IMR-90 (cell line): ENCODE measurements around the gene CPXM1. TPM values are rescaled to one million over a fixed set of nuclear protein-coding genes. Genes with fewer than 3 reads are reported as not detected.

Experiments used
- ATAC-seq: fragments of 200-7000 bp; cut with Tn5 transposase; 2 replicates; pipeline ENCODE4 v1.9.1; 2020; ENCODE audit warnings: low read depth, mild to moderate bottlenecking, moderate library complexity
- BruUV-seq: library from RNA; stranded (reverse); fragments of 400-500 nt; replicated peaks from 2 replicates; lab custom pipeline; 2021; lab: Mats Ljungman, UMichigan
- CTCF ChIA-PET: fragments of 300-600 bp; formaldehyde crosslinking; extraction: SDS; loops from one replicate; lab custom pipeline; 2021; ENCODE audit warnings: antibody characterized with exemption; lab: Yijun Ruan, JAX
- POLR2A ChIA-PET: fragments of 300-600 bp; sonication (Branson Sonifier 250); formaldehyde crosslinking; loops from one replicate; lab custom pipeline; 2022; ENCODE audit warnings: antibody characterized with exemption; ENCODE audit not compliant: unreplicated experiment; lab: Charles Lee
- DNase-seq: peaks from one replicate; pipeline ENCODE4 v3.0.0; 2013
- H2AFZ ChIP-seq: replicated peaks from 2 replicates; pipeline ENCODE3; 2013; ENCODE audit warnings: low read length, mild to moderate bottlenecking; ENCODE audit not compliant: poor library complexity
- H2AK5ac ChIP-seq: 2 replicates; pipeline ENCODE4 v1.6.1; 2013; ENCODE audit warnings: low read depth, low read length, inconsistent platforms
- H2AK9ac ChIP-seq: replicated peaks from 2 replicates; pipeline ENCODE3; 2013; ENCODE audit warnings: mild to moderate bottlenecking, low read depth, low read length, moderate library complexity; ENCODE audit not compliant: poor library complexity
- H2BK120ac ChIP-seq: 2 replicates; pipeline ENCODE4 v1.6.1; 2013; ENCODE audit warnings: low read depth, low read length, inconsistent platforms
- H2BK15ac ChIP-seq: 3 replicates; pipeline ENCODE4 v1.6.1; 2013; ENCODE audit warnings: low read depth, low read length, inconsistent platforms
- H2BK20ac ChIP-seq: 2 replicates; pipeline ENCODE4 v1.6.1; 2013; ENCODE audit warnings: low read depth, mild to moderate bottlenecking, inconsistent platforms, low read length, moderate library complexity
- H2BK5ac ChIP-seq: 2 replicates; pipeline ENCODE4 v1.6.1; 2013; ENCODE audit warnings: mild to moderate bottlenecking, low read depth, low read length, inconsistent platforms; ENCODE audit not compliant: poor library complexity, severe bottlenecking
- H3K14ac ChIP-seq: replicated peaks from 2 replicates; pipeline ENCODE4 v1.6.1; 2013; ENCODE audit warnings: low read depth, low read length, inconsistent platforms
- H3K18ac ChIP-seq: 2 replicates; pipeline ENCODE4 v1.6.1; 2013; ENCODE audit warnings: low read depth, low read length, control low read depth
- H3K23ac ChIP-seq: 2 replicates; pipeline ENCODE4 v1.6.1; 2013; ENCODE audit warnings: low read depth, low read length, inconsistent platforms
- H3K27ac ChIP-seq: 2 replicates; pipeline ENCODE4 v1.5.1; 2013; ENCODE audit warnings: mild to moderate bottlenecking, control low read depth, low read length; ENCODE audit not compliant: insufficient read depth
- H3K27me3 ChIP-seq: 2 replicates; pipeline ENCODE4 v1.6.1; 2013; ENCODE audit warnings: low read length; ENCODE audit not compliant: control insufficient read depth, insufficient read depth
- H3K36me3 ChIP-seq: 2 replicates; pipeline ENCODE4 v1.6.1; 2013; ENCODE audit warnings: low read length, mixed read lengths; ENCODE audit not compliant: control insufficient read depth, insufficient read depth
- H3K4ac ChIP-seq: 2 replicates; pipeline ENCODE4 v1.6.1; 2013; ENCODE audit warnings: low read depth, low read length, inconsistent platforms
- H3K4me1 ChIP-seq: 2 replicates; pipeline ENCODE4 v1.6.1; 2013; ENCODE audit warnings: low read length, mixed read lengths; ENCODE audit not compliant: control insufficient read depth, insufficient read depth
- H3K4me2 ChIP-seq: 2 replicates; pipeline ENCODE4 v1.6.1; 2013; ENCODE audit warnings: low read depth, mild to moderate bottlenecking, control low read depth, low read length, moderate library complexity
- H3K4me3 ChIP-seq: 2 replicates; pipeline ENCODE4 v1.5.1; 2013; ENCODE audit warnings: low read depth, mild to moderate bottlenecking, control low read depth, low read length, moderate library complexity; ENCODE audit not compliant: insufficient read depth
- H3K56ac ChIP-seq: 2 replicates; pipeline ENCODE4 v1.6.1; 2013; ENCODE audit warnings: low read length, inconsistent platforms; ENCODE audit not compliant: insufficient read depth; ENCODE audit errors: extremely low read depth
- H3K79me1 ChIP-seq, 2 experiments: 2 replicates each; pipeline ENCODE4 v1.6.1; 2013; ENCODE audit warnings: low read length in 2 of 2, inconsistent platforms in 1 of 2, low read depth in 1 of 2
- H3K9ac ChIP-seq: 2 replicates; pipeline ENCODE4 v1.6.1; 2013; ENCODE audit warnings: low read depth, low read length, control low read depth
- H3K9me1 ChIP-seq: 2 replicates; pipeline ENCODE4 v1.6.1; 2013; ENCODE audit warnings: low read length, inconsistent platforms; ENCODE audit not compliant: insufficient read depth
- H3K9me3 ChIP-seq: 2 replicates; pipeline ENCODE4 v1.6.1; 2013; ENCODE audit warnings: low read length; ENCODE audit not compliant: control insufficient read depth, insufficient read depth
- H4K20me1 ChIP-seq: 2 replicates; pipeline ENCODE4 v1.6.1; 2013; ENCODE audit warnings: low read length, inconsistent platforms; ENCODE audit not compliant: insufficient read depth
- H4K5ac ChIP-seq: 2 replicates; pipeline ENCODE4 v1.6.1; 2013; ENCODE audit warnings: mild to moderate bottlenecking, low read depth, low read length, control low read depth
- H4K8ac ChIP-seq, 2 experiments: 2 replicates each; pipeline ENCODE4 v1.6.1; 2013; ENCODE audit warnings: low read depth in 2 of 2, low read length in 2 of 2, control low read depth in 1 of 2, inconsistent platforms in 1 of 2
- H4K91ac ChIP-seq: 2 replicates; pipeline ENCODE4 v1.6.1; 2013; ENCODE audit warnings: low read depth, low read length, inconsistent platforms; ENCODE audit not compliant: insufficient read depth
- BHLHE40 ChIP-seq: fragments of 150-350 bp; IDR thresholded peaks from 2 replicates; pipeline ENCODE4 v1.6.1; 2016; ENCODE audit warnings: mild to moderate bottlenecking, low read depth, low read length
- CEBPB ChIP-seq: IDR thresholded peaks from 2 replicates; pipeline ENCODE4 v1.6.1; 2012; ENCODE audit warnings: low read depth, low read length, improper control_type of control experiment
- CHD1 ChIP-seq: IDR thresholded peaks from 2 replicates; pipeline ENCODE4 v1.6.1; 2012; ENCODE audit warnings: low read depth, low read length, improper control_type of control experiment
- FOS ChIP-seq: fragments of 150-350 bp; IDR thresholded peaks from 2 replicates; pipeline ENCODE4 v1.6.1; 2016; ENCODE audit warnings: low read depth, low read length
- MAFK ChIP-seq: IDR thresholded peaks from 2 replicates; pipeline ENCODE4 v1.6.1; 2012; ENCODE audit warnings: low read depth, low read length, improper control_type of control experiment
- MAZ ChIP-seq: IDR thresholded peaks from 2 replicates; pipeline ENCODE4 v1.6.1; 2012; ENCODE audit warnings: low read depth, mild to moderate bottlenecking, low read length, improper control_type of control experiment, moderate library complexity, borderline replicate concordance
- MXI1 ChIP-seq: IDR thresholded peaks from 2 replicates; pipeline ENCODE4 v1.6.1; 2012; ENCODE audit warnings: low read depth, mild to moderate bottlenecking, low read length, moderate library complexity, borderline replicate concordance
- POLR2A ChIP-seq: IDR thresholded peaks from 2 replicates; pipeline ENCODE4 v1.6.1; 2012; ENCODE audit warnings: mild to moderate bottlenecking, low read depth, low read length
- RAD21 ChIP-seq: IDR thresholded peaks from 2 replicates; pipeline ENCODE4 v1.6.1; 2012; ENCODE audit warnings: low read length, improper control_type of control experiment
- RCOR1 ChIP-seq: IDR thresholded peaks from 2 replicates; pipeline ENCODE4 v1.6.1; 2012; ENCODE audit warnings: mild to moderate bottlenecking, low read length, improper control_type of control experiment; ENCODE audit not compliant: insufficient replicate concordance
- RFX5 ChIP-seq: IDR thresholded peaks from 2 replicates; pipeline ENCODE4 v1.8.0; 2012; ENCODE audit warnings: low read depth, mild to moderate bottlenecking, low read length, moderate library complexity
- WGBS, 2 experiments: methylation state at CpG; one replicate each; pipeline versions ENCODE4 v1.1.5 to v1.1.7; 2013; ENCODE audit warnings: missing lambda C conversion rate in 2 of 2; ENCODE audit not compliant: insufficient read length in 1 of 2; ENCODE audit errors: extremely low coverage in 2 of 2; 5-methylcytosine and 5-hydroxymethylcytosine counted together
- dilution Hi-C: fragments of 300-500 bp; cut with HindIII; formaldehyde crosslinking; loops from one replicate; pipeline ENCODE4 v1.14.3; 2018; ENCODE audit warnings: low sequenced_read_pairs; ENCODE audit not compliant: unreplicated experiment
- in situ Hi-C: fragments of 300-500 bp; cut with MboI; formaldehyde crosslinking; loops from 3 replicates; pipeline ENCODE4 v1.14.3; 2019; ENCODE audit warnings: low sequenced_read_pairs, inconsistent platforms, mixed read lengths
- intact Hi-C: fragments of 100-400 bp; cut with micrococcal nuclease; formaldehyde crosslinking; loops from 2 replicates; pipeline ENCODE4 v1.10.0; 2022
- polyA plus RNA-seq, 3 experiments: library from polyadenylated mRNA; depleted of rRNA; stranded (reverse); fragments of >200 nt; gene quantifications; 2 replicates each; pipeline ENCODE4 v1.2.3, GENCODE V29; 2012; ENCODE audit warnings: low replicate concordance in 1 of 3
- total RNA-seq: library from RNA; depleted of rRNA; stranded (reverse); fragments of >200 nt; gene quantifications from 2 replicates; pipeline ENCODE4 v1.2.3, GENCODE V29; 2012
- TF ChIP-seq, protein P1 (sequence below): conservative IDR thresholded peaks from 2 replicates; pipeline ENCODE4 v1.5.1; 2012; ENCODE audit warnings: mild to moderate bottlenecking, low read depth, low read length, improper control_type of control experiment
- TF ChIP-seq, protein P2 (sequence below): fragments of 150-350 bp; IDR thresholded peaks from 2 replicates; pipeline ENCODE4 v1.6.1; 2017; ENCODE audit warnings: mild to moderate bottlenecking, antibody characterized with exemption, low read length, low read depth
- TF ChIP-seq, protein P3 (sequence below): fragments of 150-350 bp; IDR thresholded peaks from 2 replicates; pipeline ENCODE4 v1.6.1; 2016; ENCODE audit warnings: low read depth, mild to moderate bottlenecking, low read length, moderate library complexity, borderline replicate concordance

CPXM1 gene
- total and polyA plus RNA-seq, 2 of the 4 experiments (the other 2 are of a cell fraction): 1.1 to 4.6 TPM

DNA sequence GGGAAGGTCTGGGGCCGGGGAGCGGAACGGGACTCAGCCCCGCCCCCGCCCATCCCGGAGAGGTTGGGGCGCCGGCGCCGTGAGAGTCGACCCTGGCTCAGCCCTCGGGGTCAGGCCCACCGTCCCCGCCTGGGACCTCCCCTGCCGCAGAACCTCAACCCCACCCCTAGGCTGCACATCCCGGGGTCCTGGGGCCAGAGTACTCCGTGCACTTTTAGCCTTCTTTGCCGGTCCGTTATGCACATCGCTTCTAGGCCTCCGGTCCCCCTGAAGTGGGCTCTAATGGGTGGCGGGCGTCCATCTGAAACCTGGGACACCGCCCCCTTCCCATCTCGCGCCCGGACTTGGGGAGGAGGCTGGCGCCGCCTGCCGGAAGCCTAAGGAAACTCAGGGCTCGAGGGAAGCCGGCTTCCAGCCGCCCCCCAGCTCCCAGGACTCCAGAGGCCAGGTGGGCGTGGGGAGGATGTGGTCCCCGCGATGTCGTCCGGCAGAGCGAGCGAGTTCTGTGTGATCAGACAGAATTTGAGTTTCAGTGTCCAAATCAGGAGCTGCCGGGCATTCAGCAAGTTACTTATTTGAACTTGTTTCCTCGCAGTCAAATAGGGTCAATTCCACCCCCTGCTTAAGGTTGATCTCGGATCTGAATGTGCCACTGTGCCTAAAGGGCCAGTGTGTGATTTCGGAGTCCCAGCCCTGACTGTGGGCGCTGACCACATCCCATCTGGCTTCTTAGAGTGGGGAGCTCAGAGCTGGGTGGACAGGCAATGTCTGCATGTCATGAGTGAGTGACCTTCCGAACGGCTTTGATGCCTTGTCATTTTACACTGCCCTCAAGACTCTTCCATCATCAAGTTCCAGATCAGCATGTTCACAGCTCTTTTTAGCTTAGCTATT lies 47.6 kb downstream of the CPXM1 start:
- Histone ChIP-seq H3K27me3 (peaks cover 60% of the 10 kb centered on the region), H3K23ac (peak overlapping the region; percentile 2; the same call in 1 of the 2 replicates), H3K9ac (no peak overlapping the region), H2AK9ac (peak overlapping the region; percentile 11), H2AFZ (peak overlapping the region; percentile 87), H3K27ac (no peak overlapping the region), H2BK120ac (no peak overlapping the region), H3K79me1 (no peaks in the 10 kb centered on the region), H2BK5ac (no peak overlapping the region), H2BK15ac (no peak overlapping the region), H3K4me1 (peaks cover 8% of the 10 kb centered on the region; the same call in 1 of the 2 replicates), H3K18ac (no peak overlapping the region), H3K36me3 (no peaks in the 10 kb centered on the region), H3K9me1 (no peaks in the 10 kb centered on the region), H3K4ac (no peak overlapping the region), H3K14ac (no peak overlapping the region), H2AK5ac (no peak overlapping the region), H3K9me3 (no peaks in the 10 kb centered on the region), H3K4me2 (peak overlapping the region; percentile 67), H3K56ac (no peak overlapping the region), H4K20me1 (no peaks in the 10 kb centered on the region), H4K5ac (no peak overlapping the region), H4K8ac (no peak overlapping the region), H4K91ac (no peak overlapping the region), H3K4me3 (peak overlapping the region; percentile 30), H2BK20ac (no peak overlapping the region)
- ChIA-PET CTCF (interaction anchor here (0.9 to 1.4 kb wide), 4 partner anchors 12 to 100 kb away, joined by 3 to 6 read pairs (median 4); no protein-coding TSS in a partner anchor), POLR2A (no interaction called here)
- no TSS peak for BruUV-seq
- DNase-seq (peak; percentile 30), ATAC-seq (peak; percentile 38)
- dilution Hi-C loops (no loop called here), in situ Hi-C loops (loop anchor here (5.0 to 10.0 kb wide), 2 partner anchors 99 to 242 kb away; no protein-coding TSS in a partner anchor), intact Hi-C loops (no loop called here)
- 31% methylated on average over 11 of the region's 47 CpGs; no CpG with 5 or more reads in 1 of the 2 experiments for WGBS, 2 experiments
- TF ChIP-seq MAFK (no peak), RAD21 (peak; percentile 44), RCOR1 (no peak), CEBPB (no peak), POLR2A (no peak), FOS (no peak), BHLHE40 (no peak), MXI1 (no peak), RFX5 (no peak), MAZ (no peak), CHD1 (no peak)
- TF ChIP-seq, protein P1, sequence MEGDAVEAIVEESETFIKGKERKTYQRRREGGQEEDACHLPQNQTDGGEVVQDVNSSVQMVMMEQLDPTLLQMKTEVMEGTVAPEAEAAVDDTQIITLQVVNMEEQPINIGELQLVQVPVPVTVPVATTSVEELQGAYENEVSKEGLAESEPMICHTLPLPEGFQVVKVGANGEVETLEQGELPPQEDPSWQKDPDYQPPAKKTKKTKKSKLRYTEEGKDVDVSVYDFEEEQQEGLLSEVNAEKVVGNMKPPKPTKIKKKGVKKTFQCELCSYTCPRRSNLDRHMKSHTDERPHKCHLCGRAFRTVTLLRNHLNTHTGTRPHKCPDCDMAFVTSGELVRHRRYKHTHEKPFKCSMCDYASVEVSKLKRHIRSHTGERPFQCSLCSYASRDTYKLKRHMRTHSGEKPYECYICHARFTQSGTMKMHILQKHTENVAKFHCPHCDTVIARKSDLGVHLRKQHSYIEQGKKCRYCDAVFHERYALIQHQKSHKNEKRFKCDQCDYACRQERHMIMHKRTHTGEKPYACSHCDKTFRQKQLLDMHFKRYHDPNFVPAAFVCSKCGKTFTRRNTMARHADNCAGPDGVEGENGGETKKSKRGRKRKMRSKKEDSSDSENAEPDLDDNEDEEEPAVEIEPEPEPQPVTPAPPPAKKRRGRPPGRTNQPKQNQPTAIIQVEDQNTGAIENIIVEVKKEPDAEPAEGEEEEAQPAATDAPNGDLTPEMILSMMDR: peak; percentile 68
- TF ChIP-seq, protein P2, sequence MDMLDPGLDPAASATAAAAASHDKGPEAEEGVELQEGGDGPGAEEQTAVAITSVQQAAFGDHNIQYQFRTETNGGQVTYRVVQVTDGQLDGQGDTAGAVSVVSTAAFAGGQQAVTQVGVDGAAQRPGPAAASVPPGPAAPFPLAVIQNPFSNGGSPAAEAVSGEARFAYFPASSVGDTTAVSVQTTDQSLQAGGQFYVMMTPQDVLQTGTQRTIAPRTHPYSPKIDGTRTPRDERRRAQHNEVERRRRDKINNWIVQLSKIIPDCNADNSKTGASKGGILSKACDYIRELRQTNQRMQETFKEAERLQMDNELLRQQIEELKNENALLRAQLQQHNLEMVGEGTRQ: no peak
- TF ChIP-seq, protein P3, sequence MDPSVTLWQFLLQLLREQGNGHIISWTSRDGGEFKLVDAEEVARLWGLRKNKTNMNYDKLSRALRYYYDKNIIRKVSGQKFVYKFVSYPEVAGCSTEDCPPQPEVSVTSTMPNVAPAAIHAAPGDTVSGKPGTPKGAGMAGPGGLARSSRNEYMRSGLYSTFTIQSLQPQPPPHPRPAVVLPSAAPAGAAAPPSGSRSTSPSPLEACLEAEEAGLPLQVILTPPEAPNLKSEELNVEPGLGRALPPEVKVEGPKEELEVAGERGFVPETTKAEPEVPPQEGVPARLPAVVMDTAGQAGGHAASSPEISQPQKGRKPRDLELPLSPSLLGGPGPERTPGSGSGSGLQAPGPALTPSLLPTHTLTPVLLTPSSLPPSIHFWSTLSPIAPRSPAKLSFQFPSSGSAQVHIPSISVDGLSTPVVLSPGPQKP: no peak
